Panc1 (cell line): Measurements from ENCODE around the gene PGBD1.

Experiments
- CTCF ChIP-seq: fragments of 450-650 bp; IDR thresholded peaks from 2 replicates; pipeline ENCODE4 v1.5.1; 2017; ENCODE audit warnings: mild to moderate bottlenecking
- POLR2AphosphoS5 ChIP-seq: IDR thresholded peaks from 2 replicates; pipeline ENCODE4 v1.6.1; 2012; ENCODE audit warnings: mild to moderate bottlenecking, low read depth, low read length, moderate library complexity
- SIN3A ChIP-seq: IDR thresholded peaks from 2 replicates; pipeline ENCODE4 v1.6.1; 2012; ENCODE audit warnings: low read depth, mild to moderate bottlenecking, low read length, moderate library complexity, borderline replicate concordance; ENCODE audit not compliant: insufficient read depth
- TCF7L2 ChIP-seq: IDR thresholded peaks from 2 replicates; pipeline ENCODE4 v1.6.1; 2011; ENCODE audit warnings: mild to moderate bottlenecking, low read depth, low read length, inconsistent platforms
- TF ChIP-seq, protein P1 (sequence below), 2 experiments: IDR thresholded peaks; 2 replicates each; pipeline ENCODE4 v1.6.1; 2011 to 2012; ENCODE audit warnings: low read depth in 2 of 2, control low read depth in 1 of 2, low read length in 1 of 2, mild to moderate bottlenecking in 1 of 2, moderate library complexity in 1 of 2; ENCODE audit not compliant: insufficient read depth in 1 of 2

GRCh38 chr6:28351087-28351486 is 69.7 kb downstream of the PGBD1 start:
- TF ChIP-seq CTCF (no peak), POLR2AphosphoS5 (no peak), TCF7L2 (no peak), SIN3A (no peak)
- TF ChIP-seq, protein P1, sequence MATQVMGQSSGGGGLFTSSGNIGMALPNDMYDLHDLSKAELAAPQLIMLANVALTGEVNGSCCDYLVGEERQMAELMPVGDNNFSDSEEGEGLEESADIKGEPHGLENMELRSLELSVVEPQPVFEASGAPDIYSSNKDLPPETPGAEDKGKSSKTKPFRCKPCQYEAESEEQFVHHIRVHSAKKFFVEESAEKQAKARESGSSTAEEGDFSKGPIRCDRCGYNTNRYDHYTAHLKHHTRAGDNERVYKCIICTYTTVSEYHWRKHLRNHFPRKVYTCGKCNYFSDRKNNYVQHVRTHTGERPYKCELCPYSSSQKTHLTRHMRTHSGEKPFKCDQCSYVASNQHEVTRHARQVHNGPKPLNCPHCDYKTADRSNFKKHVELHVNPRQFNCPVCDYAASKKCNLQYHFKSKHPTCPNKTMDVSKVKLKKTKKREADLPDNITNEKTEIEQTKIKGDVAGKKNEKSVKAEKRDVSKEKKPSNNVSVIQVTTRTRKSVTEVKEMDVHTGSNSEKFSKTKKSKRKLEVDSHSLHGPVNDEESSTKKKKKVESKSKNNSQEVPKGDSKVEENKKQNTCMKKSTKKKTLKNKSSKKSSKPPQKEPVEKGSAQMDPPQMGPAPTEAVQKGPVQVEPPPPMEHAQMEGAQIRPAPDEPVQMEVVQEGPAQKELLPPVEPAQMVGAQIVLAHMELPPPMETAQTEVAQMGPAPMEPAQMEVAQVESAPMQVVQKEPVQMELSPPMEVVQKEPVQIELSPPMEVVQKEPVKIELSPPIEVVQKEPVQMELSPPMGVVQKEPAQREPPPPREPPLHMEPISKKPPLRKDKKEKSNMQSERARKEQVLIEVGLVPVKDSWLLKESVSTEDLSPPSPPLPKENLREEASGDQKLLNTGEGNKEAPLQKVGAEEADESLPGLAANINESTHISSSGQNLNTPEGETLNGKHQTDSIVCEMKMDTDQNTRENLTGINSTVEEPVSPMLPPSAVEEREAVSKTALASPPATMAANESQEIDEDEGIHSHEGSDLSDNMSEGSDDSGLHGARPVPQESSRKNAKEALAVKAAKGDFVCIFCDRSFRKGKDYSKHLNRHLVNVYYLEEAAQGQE (IDR thresholded peaks at IDR 0.05; ENCODE audit: insufficient read depth in 1 of 2, low read depth in 2 of 2, low read length in 1 of 2) = no peak
